Breast epithelium (tissue), 3 donors: Measurements from ENCODE around the gene SSB.

Experiments
- CTCF ChIP-seq, 3 donors: fragments of 450-650 bp; IDR thresholded peaks; one replicate each; pipeline ENCODE4 v1.5.1; 2016 to 2017; ENCODE audit warnings: antibody characterized with exemption in 3 of 3, mild to moderate bottlenecking in 3 of 3, moderate library complexity in 3 of 3
- POLR2AphosphoS5 ChIP-seq, 3 donors: sonication (generic); formaldehyde crosslinking; IDR thresholded peaks; one replicate each; pipeline ENCODE4 v1.6.1; 2017; ENCODE audit warnings: antibody characterized with exemption in 3 of 3

GRCh38 chr2:169771612-169772011 is 27.1 kb upstream of the SSB start:
- TF ChIP-seq CTCF (IDR thresholded peaks at IDR 0.05) (no peak), POLR2AphosphoS5 (IDR thresholded peaks at IDR 0.05) (no peak)
